Endothelial cell of umbilical vein (primary cell): ENCODE results near the gene C2orf81. TPM values are rescaled to one million over a fixed set of nuclear protein-coding genes. Genes with fewer than 3 reads are reported as not detected.
A peak's percentile ranks its signal among the peaks of the same experiment; 100 is the strongest.

ENCODE experiments used
- BruUV-seq: library from RNA; stranded (reverse); fragments of 400-500 nt; replicated peaks from 2 replicates; lab custom pipeline; 2021; lab: Mats Ljungman, UMichigan
- CTCF ChIA-PET: fragments of 300-600, 350-600 bp; sonication (Branson Sonifier 250); formaldehyde crosslinking; loops from one replicate; lab custom pipeline; 2021; ENCODE audit warnings: antibody characterized with exemption, inconsistent platforms; lab: Charles Lee
- POLR2A ChIA-PET: fragments of 300-600, 350-600 bp; sonication (Branson Sonifier 250); formaldehyde crosslinking; loops from one replicate; lab custom pipeline; 2021; ENCODE audit warnings: antibody characterized with exemption, inconsistent platforms; lab: Charles Lee
- DNase-seq: peaks from one replicate; pipeline ENCODE4 v3.0.0-alpha.2; 2011; ENCODE audit warnings: low read depth, low spot score
- FAIRE-seq: peaks from 2 replicates; lab custom pipeline; 2011; peaks lifted over from hg19 to GRCh38; lab: Jason Lieb, UNC
- H2AFZ ChIP-seq: 2 replicates; pipeline ENCODE4 v1.6.0; 2012; ENCODE audit warnings: low read depth, low read length, control low read depth, inconsistent platforms
- H3K27ac ChIP-seq: 2 replicates; pipeline ENCODE4 v1.5.1; 2011; ENCODE audit warnings: low read depth, mild to moderate bottlenecking, control low read depth, low read length, moderate library complexity; ENCODE audit not compliant: insufficient read depth
- H3K27me3 ChIP-seq, 2 experiments: 2 replicates each; pipeline versions ENCODE4 v1.6.0 to v1.6.1; 2011; ENCODE audit warnings: low read length in 2 of 2, mixed read lengths in 1 of 2; ENCODE audit not compliant: control insufficient read depth in 2 of 2, insufficient read depth in 2 of 2
- H3K36me3 ChIP-seq, 2 experiments: 2 replicates in 1 of 2; 3 replicates in 1 of 2; pipeline ENCODE4 v1.5.1; 2011; ENCODE audit warnings: low read length in 2 of 2, mild to moderate bottlenecking in 1 of 2, moderate library complexity in 1 of 2; ENCODE audit not compliant: control insufficient read depth in 2 of 2, insufficient read depth in 2 of 2; ENCODE audit errors: extremely low read depth in 1 of 2
- H3K4me1 ChIP-seq: 3 replicates; pipeline ENCODE4 v1.5.1; 2011; ENCODE audit warnings: mild to moderate bottlenecking, low read length; ENCODE audit not compliant: control insufficient read depth, insufficient read depth; ENCODE audit errors: extremely low read depth
- H3K4me2 ChIP-seq: 2 replicates; pipeline ENCODE4 v1.6.1; 2011; ENCODE audit warnings: low read length, control low read depth, mixed read lengths; ENCODE audit not compliant: insufficient read depth
- H3K4me3 ChIP-seq, 3 experiments: fragments of 200-600 bp in 1 of 3; sonication (generic), shearing (Covaris generic) in 1 of 3; replicated peaks in 1 of 3; 2 replicates each; pipeline ENCODE4 v1.5.1; 2011 to 2016; ENCODE audit warnings: control low read depth in 3 of 3, low read length in 3 of 3, mild to moderate bottlenecking in 2 of 3, inconsistent platforms in 1 of 3, low read depth in 1 of 3, moderate library complexity in 1 of 3; ENCODE audit not compliant: insufficient read depth in 1 of 3
- H3K79me2 ChIP-seq: 2 replicates; pipeline ENCODE4 v1.6.0; 2012; ENCODE audit warnings: low read length, inconsistent platforms; ENCODE audit not compliant: control insufficient read depth, insufficient read depth
- H3K9ac ChIP-seq: replicated peaks from 2 replicates; pipeline ENCODE3; 2011; ENCODE audit warnings: low read length, control low read depth; ENCODE audit not compliant: insufficient read depth; ENCODE audit errors: extremely low read depth
- H3K9me1 ChIP-seq: replicated peaks from 3 replicates; pipeline ENCODE4 v1.6.0; 2011; ENCODE audit warnings: mild to moderate bottlenecking, low read length; ENCODE audit not compliant: control insufficient read depth, insufficient read depth; ENCODE audit errors: extremely low read depth
- H3K9me3 ChIP-seq: replicated peaks from 2 replicates; pipeline ENCODE4 v1.5.1; 2012; ENCODE audit warnings: low read length, inconsistent platforms; ENCODE audit not compliant: control insufficient read depth, insufficient read depth
- H4K20me1 ChIP-seq: replicated peaks from 2 replicates; pipeline ENCODE3; 2011; ENCODE audit warnings: mild to moderate bottlenecking, low read length; ENCODE audit not compliant: control insufficient read depth, insufficient read depth; ENCODE audit errors: extremely low read depth
- CTCF ChIP-seq, 2 donors: IDR thresholded peaks; 1 replicate in 1 of 2; 2 replicates in 1 of 2; pipeline ENCODE4 v1.5.1; 2011; ENCODE audit warnings: low read length in 2 of 2, mild to moderate bottlenecking in 2 of 2, moderate library complexity in 2 of 2, control low read depth in 1 of 2, inconsistent platforms in 1 of 2, low read depth in 1 of 2; ENCODE audit not compliant: insufficient read depth in 1 of 2; ENCODE audit errors: extremely low read depth in 1 of 2
- EZH2 ChIP-seq: IDR thresholded peaks from 2 replicates; pipeline ENCODE4 v1.6.1; 2012; ENCODE audit warnings: borderline replicate concordance, low read depth, mild to moderate bottlenecking, moderate library complexity, low read length, inconsistent platforms; ENCODE audit not compliant: severe bottlenecking
- FOS ChIP-seq: IDR thresholded peaks from 2 replicates; pipeline ENCODE4 v1.6.1; 2011; ENCODE audit warnings: mild to moderate bottlenecking, low read length, moderate library complexity, borderline replicate concordance; ENCODE audit not compliant: insufficient read depth
- GATA2 ChIP-seq: IDR thresholded peaks from 2 replicates; pipeline ENCODE4 v1.7.0; 2011; ENCODE audit warnings: low read depth, mild to moderate bottlenecking, moderate library complexity, mixed read lengths, low read length; ENCODE audit not compliant: insufficient read length, insufficient read depth
- JUN ChIP-seq: IDR thresholded peaks from 2 replicates; pipeline ENCODE4 v1.6.1; 2011; ENCODE audit warnings: borderline replicate concordance, low read depth; ENCODE audit not compliant: insufficient read length, insufficient read depth
- MYC ChIP-seq: IDR thresholded peaks from one replicate; pipeline ENCODE4 v1.6.1; 2011; ENCODE audit warnings: mild to moderate bottlenecking, low read depth, low read length
- POLR2A ChIP-seq: IDR thresholded peaks from 2 replicates; pipeline ENCODE4 v1.6.1; 2012; ENCODE audit warnings: low read depth, mild to moderate bottlenecking, control low read depth, low read length
- POLR2AphosphoS5 ChIP-seq: IDR thresholded peaks from 2 replicates; pipeline ENCODE4 v1.6.1; 2012; ENCODE audit warnings: low read depth, mild to moderate bottlenecking, control low read depth, low read length, moderate library complexity; ENCODE audit not compliant: insufficient read depth
- dilution Hi-C: fragments of 300-500 bp; cut with MboI; formaldehyde crosslinking; loops from one replicate; pipeline ENCODE4 v1.15.0; 2019; ENCODE audit warnings: low sequenced_read_pairs; ENCODE audit not compliant: extremely low pct_ligation_motif_present
- intact Hi-C: fragments of 100-400 bp; cut with micrococcal nuclease; formaldehyde crosslinking; loops from one replicate; pipeline ENCODE4 v1.10.0; 2022
- polyA plus RNA-seq, 4 experiments: library from polyadenylated mRNA; depleted of rRNA in 3 of 4; stranded (reverse) in 3 of 4; unstranded in 1 of 4; fragments of >200 nt; gene quantifications; 2 replicates each; pipeline versions ENCODE4 v1.2.1 to v1.2.3, GENCODE V29; 2011 to 2012; ENCODE audit warnings: missing spikeins in 1 of 4
- total RNA-seq: library from RNA; stranded (reverse); gene quantifications from 2 replicates; pipeline ENCODE4 v1.2.3, GENCODE V29; 2021
- TF ChIP-seq, protein P1 (sequence below): IDR thresholded peaks from 2 replicates; pipeline ENCODE4 v1.6.1; 2011; ENCODE audit not compliant: insufficient read depth, insufficient read length

C2orf81 gene
- total and polyA plus RNA-seq, 2 donors (not counting 3 experiments of a cell fraction or from before 2014, with no cell fraction given) = 0.17 to 0.71 TPM

DNA sequence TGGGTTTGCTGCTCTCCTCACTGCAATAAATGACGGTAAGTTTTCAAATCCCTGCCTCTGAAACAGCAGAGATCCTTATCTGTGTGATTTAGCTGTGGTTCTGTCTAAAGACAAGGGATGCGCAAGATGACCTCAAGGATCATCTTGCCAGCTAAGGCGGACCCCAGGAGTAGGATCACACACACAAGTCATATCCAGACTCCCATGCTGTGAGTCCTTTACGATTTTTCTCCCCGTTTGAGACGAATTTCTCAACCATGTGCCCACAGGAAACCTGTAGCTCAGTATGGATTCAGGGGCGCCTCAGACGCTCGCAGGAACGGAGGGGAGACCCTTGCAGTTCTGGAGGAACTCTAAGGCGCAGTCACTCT is 30.2 kb downstream of the C2orf81 start:
- peak overlapping the region; percentile 97 for H3K4me2 ChIP-seq
- H3K9me3 ChIP-seq = no peaks in the 10 kb centered on the region
- DNase-seq (peak; percentile 61), FAIRE-seq (no peak)
- H3K27ac ChIP-seq = peak overlapping the region; percentile 34
- no peaks in the 10 kb centered on the region for H3K27me3 ChIP-seq
- no peaks in the 10 kb centered on the region for H3K36me3 ChIP-seq
- TF ChIP-seq CTCF (IDR thresholded peaks at IDR 0.05; ENCODE audit: extremely low read depth in 1 of 2, insufficient read depth in 1 of 2, low read depth in 1 of 2, low read length in 2 of 2) (no peak), GATA2 (peak; percentile 87)
- peaks cover 12% of the 10 kb centered on the region for H3K4me1 ChIP-seq
- dilution Hi-C loops = no loop called here
- peak overlapping the region; percentile 96 for H3K9ac ChIP-seq
- BruUV-seq = TSS peak; percentile 44
- H4K20me1 ChIP-seq = peaks cover 3% of the 10 kb centered on the region
- peaks cover 50% of the 10 kb centered on the region for H3K79me2 ChIP-seq
- ChIA-PET POLR2A (interaction anchor here (0.7 to 1.1 kb wide), 2 partner anchors 11 to 240 kb away, joined by 3 to 6 read pairs; partner anchors contain the start of gene DCTN1), CTCF (interaction anchor here (0.6 to 2.6 kb wide), 28 partner anchors 8 to 569 kb away, joined by 3 to 22 read pairs (median 4); partner anchors contain the start of genes C2orf81, DCTN1, INO80B and WBP1)
- H2AFZ ChIP-seq = peak overlapping the region; percentile 65
- intact Hi-C loops = loop anchor here (5.0 to 10.0 kb wide), 2 partner anchors 54 to 566 kb away; partner anchors contain the start of gene STAMBP
- H3K4me3 ChIP-seq = peak overlapping the region; percentile 94 to 97 (median 96)
- H3K9me1 ChIP-seq = no peaks in the 10 kb centered on the region

GRCh38 chr2:74390606-74391005 is 30.8 kb downstream of the C2orf81 start:
- Histone ChIP-seq H3K9me3 (no peaks in the 10 kb centered on the region), H3K4me3 (peak overlapping the region in 2 of 3 experiments; percentile 94 to 96), H3K9ac (peak overlapping the region; percentile 96), H2AFZ (no peak overlapping the region), H3K4me1 (peaks cover 12% of the 10 kb centered on the region), H3K27me3 (no peaks in the 10 kb centered on the region), H3K27ac (no peak overlapping the region), H3K9me1 (no peaks in the 10 kb centered on the region), H3K4me2 (peak overlapping the region; percentile 97), H3K36me3 (no peaks in the 10 kb centered on the region), H4K20me1 (peaks cover 3% of the 10 kb centered on the region), H3K79me2 (peaks cover 50% of the 10 kb centered on the region)
- DNase-seq (no peak), FAIRE-seq (no peak)
- no TSS peak for BruUV-seq
- dilution Hi-C loops (no loop called here), intact Hi-C loops (loop anchor here (5.0 to 10.0 kb wide), 2 partner anchors 53 to 566 kb away; partner anchors contain the start of gene STAMBP)
- CTCF ChIA-PET = interaction anchor here (1.2 to 2.6 kb wide), 8 partner anchors 10 to 564 kb away, joined by 3 to 22 read pairs (median 6); partner anchors contain the start of genes DCTN1 and WBP1
- TF ChIP-seq CTCF (IDR thresholded peaks at IDR 0.05; ENCODE audit: extremely low read depth in 1 of 2, insufficient read depth in 1 of 2, low read depth in 1 of 2, low read length in 2 of 2) (no peak), MYC (no peak), EZH2 (no peak), POLR2A (no peak), GATA2 (no peak), POLR2AphosphoS5 (no peak), JUN (no peak), FOS (no peak)
- TF ChIP-seq, protein P1, sequence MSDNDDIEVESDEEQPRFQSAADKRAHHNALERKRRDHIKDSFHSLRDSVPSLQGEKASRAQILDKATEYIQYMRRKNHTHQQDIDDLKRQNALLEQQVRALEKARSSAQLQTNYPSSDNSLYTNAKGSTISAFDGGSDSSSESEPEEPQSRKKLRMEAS = no peak
- POLR2A ChIA-PET = no interaction called here
